Pulmonary artery endothelial cell (primary cell): ENCODE data around the gene CACNA2D3. TPM values are rescaled to one million over a fixed set of nuclear protein-coding genes. Genes with fewer than 3 reads are reported as not detected.

ENCODE experiments used
- DNase-seq: peaks from one replicate; pipeline ENCODE4 v3.0.0-alpha.2; 2011; ENCODE audit warnings: low read depth, low spot score
- total RNA-seq: library from RNA; depleted of rRNA; stranded (reverse); fragments of >200 nt; gene quantifications from 2 replicates; pipeline ENCODE4 v1.2.3, GENCODE V29; 2014

The CACNA2D3 gene
- total RNA-seq, 1 donor from 2014 or later: not detected

DNA sequence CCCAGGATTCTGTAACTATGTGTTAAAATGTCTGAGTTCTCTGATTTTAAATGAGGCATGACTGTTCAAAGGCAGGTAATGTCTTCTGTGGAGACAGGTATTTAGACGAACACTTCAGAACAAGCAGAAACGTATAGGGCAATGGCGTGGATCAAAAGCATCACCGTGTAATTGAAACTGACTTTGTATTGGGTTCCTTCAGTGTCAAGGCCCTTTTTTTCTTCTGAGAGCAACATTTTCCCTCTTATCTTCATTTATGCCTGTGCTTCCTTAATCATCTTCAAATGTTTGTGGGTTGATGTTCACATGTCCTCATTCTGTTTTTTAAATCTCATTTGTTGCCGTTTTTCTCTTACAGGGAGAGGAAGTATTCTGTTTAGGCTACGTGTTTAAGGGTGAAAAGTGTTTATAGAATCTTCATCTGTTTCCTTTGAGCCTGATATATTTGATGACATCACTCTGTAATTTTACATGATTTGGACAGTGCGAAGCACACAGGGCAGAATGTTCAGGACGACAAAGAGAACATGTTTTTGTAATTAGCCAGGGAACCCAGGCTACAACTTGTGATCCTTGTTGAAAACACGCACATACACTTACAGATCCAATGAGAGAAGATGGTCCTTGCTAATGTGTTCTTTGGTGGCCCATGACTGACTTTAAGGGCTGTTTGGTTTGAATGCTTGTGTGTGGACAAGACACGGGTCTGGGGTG, 609.5 kb downstream of the CACNA2D3 start:
- DNase-seq: no peak

DNA sequence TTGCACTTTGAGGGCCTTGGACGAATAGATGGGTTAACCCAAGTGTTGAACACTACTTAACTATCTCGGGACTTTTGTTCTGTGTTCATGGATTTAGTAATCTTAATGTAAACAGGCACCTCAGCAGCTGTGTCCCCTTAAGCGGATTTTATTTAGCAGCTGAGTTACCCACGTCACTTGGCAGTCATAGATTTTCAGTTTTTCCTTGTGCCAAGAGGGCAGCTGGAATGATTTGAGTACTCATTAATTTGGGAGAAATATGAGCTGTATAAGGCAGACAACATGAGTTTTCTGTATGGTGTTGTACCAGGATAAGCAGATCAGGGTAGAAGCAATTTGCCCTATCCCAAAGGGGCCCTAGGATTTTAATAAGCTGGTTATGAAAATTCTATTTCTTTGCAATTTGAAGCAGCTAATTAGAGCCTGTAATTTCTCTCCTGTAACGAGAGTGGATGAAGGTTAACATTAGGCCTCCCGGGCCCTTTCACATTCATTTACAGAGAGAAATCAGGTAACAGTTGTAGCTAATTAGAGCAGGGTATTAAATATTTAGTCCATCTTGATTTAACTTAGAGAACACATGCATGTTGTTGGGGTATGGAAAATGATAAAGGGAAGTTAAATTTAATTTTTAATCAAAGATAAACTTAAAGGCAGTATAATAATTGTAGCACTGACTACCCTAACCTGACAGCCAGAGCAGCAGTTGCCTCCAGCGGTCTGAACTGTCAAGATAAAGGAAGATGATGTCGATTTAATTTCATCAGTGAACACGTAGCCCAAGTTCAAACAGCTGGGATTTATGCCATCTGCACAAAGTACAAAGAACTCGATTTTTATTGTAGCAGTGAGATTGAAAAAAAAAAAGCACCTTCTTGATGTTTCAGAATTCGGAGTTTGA, 611.0 kb downstream of the CACNA2D3 start:
- DNase-seq: no peak

- no peak for DNase-seq
These were observed 614.1 kb downstream of the CACNA2D3 start for GRCh38 chr3:54736459-54736858.

DNA sequence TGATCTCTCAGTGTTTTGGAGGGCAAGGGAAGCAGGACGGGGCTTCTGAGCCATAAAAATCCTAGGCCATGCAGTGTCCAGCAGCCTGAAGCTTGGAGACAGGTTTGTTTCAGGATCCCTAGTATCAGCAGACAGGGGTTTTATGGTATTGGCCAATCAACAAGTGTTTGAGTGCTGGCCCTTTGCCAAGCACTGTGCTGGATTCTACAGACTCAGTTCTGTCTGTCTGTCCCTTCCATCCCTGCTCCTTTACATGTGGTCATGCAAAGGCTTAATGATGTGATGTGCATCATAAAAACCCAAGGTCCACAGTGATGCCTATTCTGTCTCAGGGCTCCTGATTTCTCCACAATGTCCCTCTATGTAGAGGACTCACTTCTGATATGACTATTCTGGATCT, 621.4 kb downstream of the CACNA2D3 start:
- no peak for DNase-seq

DNA sequence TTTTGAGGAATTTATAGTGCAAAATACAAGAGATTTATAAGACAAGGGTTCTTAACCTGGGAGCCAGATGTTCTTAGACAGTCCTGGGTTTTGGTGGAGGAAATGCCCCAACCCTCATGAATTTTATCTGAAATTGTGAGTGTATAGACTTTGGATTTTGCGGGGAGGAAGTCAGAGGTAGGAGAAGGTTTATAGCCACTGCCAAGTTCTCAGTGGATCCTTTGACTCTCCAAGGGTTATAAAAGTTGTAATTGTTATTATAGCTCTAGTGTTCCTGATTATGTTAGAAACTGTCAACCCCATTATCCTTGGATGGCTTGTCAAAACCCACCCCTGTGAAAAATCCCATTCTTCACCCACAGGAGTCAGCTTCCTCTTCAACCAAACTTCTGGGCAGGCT, 621.9 kb downstream of the CACNA2D3 start:
- no peak for DNase-seq

DNA sequence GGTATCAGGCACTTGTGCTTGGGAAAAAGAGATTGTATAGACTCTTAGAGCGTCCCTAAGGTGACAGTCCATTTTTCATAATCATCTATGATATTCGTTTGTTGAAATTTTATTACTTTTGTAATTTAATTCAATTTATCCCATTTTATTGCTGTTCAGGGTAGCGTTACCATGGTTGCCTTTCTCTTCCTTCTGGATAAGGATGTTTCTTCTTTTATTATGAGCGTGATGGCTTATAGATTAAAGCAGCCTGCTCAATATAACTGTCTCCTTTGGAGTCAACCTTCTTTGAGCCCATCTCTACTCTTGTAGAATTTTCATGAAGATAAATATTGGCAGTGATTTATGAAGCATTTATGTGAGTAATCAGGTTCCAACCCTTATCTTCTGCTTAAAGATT, 623.5 kb downstream of the CACNA2D3 start:
- no peak for DNase-seq

GRCh38 chr3:54746722-54747121, 624.4 kb downstream of the CACNA2D3 start:
- no peak for DNase-seq

DNA sequence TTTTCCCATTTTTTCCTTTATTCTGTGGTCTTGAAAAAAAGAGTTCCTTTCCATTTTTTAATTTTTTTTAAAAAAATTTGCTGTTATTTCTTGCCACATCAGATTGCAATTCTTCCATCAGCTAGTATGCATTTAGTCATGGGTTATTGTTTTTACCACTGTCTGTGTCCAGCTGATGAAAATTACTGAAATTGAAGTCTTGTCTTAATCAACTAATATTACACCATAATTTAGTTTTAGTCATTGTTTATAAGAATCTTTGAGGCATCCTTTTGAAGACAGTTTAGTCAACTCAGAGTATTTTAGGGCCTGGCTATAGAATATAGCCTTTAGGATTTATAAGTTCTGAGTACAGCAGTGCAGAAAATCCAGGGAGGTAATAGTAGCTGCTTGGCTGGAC, 633.4 kb downstream of the CACNA2D3 start:
- DNase-seq: no peak

GRCh38 chr3:54756330-54756731, 634.0 kb downstream of the CACNA2D3 start:
- no peak for DNase-seq

GRCh38 chr3:54758461-54758860, 636.1 kb downstream of the CACNA2D3 start:
- DNase-seq: no peak

- no peak for DNase-seq
These were observed 636.8 kb downstream of the CACNA2D3 start for GRCh38 chr3:54759166-54759565.

DNA sequence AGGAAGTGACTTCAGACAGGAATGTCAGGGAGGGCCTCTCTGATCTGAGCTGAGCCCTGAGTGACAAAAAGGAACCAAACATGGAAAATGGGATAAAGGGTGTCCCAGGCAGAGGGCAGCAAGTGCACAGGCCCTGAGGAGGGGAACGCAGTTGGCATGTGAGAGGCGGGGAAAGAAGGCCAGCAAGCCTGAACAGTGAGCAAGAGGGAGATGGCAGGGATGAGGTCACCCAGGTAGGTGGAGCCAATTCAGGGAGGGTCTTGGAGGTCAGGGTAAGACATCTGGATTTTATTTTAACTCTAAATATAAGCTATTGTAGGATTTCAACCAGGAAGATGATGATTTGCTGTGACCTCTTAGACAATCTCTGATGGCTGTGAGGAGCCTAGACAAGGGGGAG, 637.8 kb downstream of the CACNA2D3 start:
- no peak for DNase-seq

DNA sequence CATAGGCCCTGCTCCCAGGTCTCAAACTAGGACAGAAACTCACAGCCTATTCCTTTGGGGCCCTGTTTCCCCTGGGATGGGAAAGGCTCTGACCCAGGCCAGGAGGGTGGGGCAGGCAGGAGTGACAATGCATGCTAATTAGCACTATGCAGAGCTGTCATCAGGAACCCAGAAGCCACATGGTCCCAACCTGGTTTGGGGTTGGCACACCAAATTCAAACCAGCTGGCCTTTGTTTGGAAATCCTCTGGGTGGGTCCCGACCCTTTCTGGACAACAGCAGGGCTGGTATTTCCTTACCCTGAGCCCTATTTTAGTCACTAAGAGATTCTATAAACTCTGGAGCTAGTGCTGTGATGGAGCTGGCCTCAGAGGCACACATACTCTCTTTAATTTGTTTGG, 639.3 kb downstream of the CACNA2D3 start:
- DNase-seq: no peak

DNA sequence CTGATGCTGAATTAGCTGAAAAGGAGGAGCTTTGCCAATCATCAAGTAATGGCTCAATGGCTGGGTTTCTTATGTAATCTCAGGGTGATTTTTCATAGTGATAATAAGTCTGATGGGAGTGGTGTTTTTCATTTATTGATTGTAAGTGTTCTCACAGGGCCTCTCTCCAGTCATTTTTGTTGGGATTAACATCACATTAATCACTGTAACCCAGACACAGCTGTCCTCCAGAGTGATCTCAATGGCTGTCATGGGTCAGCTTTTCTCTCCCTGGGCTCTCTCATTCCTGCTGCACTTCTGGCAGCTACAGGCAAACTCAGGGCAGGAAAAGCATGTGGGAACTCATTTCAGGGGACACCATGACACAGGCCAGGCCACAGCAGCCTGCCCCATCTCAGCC, 642.6 kb downstream of the CACNA2D3 start:
- DNase-seq: no peak

- no peak for DNase-seq
These were observed 648.7 kb downstream of the CACNA2D3 start for GRCh38 chr3:54771050-54771449.

DNA sequence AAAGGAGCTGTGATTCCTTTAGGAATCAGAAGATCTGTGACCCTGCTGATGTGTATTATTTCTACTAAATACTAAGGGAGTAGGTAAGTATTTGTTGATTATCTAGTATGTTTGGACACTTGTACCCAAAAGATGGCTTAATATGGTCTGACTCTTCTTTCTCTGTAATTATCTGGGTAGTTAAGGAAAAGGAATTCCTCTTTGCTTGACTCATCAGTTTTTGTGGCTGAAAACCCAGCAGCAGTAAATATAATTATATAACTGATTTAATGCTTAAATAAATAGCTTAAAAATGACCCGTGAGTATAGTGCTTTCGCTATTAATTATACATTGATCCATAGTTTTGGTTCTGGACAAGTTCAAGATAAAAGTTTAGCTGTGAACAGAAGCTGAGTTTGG, 649.7 kb downstream of the CACNA2D3 start:
- no peak for DNase-seq

DNA sequence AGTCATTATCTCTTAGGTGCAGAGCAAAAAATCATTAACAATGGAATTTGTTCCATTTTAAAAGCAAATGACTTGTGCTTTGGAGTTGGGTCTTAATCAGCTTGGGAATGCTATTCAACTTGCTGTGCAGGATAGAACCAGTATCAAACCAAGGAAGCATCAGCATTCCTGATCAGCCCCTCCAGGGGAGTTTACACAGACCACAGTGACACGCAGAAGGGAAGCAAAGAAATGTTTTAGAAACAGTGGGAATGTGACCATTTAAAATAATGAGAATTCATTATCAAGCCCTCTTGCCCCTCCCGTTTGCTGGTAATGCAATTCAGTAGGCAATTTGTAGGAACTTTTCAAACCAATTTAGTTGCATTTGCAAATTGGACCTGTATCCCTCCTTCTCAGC, 650.4 kb downstream of the CACNA2D3 start:
- DNase-seq: no peak

- DNase-seq: no peak
These were observed 650.9 kb downstream of the CACNA2D3 start for GRCh38 chr3:54773271-54773670.

GRCh38 chr3:54776601-54777000, 654.2 kb downstream of the CACNA2D3 start:
- no peak for DNase-seq

- no peak for DNase-seq
These were observed 654.8 kb downstream of the CACNA2D3 start for GRCh38 chr3:54777141-54777540.

DNA sequence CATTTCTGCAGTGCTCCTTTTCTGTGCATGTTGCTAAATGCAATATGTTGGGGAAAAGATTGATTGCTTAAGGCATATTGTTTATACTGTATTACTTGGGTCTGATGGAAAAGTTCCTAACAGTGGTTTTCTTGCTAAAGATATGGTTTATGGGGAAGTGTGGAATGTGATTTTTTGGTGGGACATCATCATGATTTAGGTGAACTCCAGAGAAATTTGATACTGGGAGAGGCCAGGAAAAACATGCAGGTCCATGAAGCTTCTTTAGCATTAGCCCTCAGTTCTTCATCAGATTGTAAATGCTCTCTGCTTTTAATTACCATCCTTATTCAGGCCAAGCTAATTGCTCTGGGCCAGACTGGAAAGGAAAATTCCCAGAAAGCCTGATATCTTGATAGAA, 658.0 kb downstream of the CACNA2D3 start:
- no peak for DNase-seq

GRCh38 chr3:54781728-54782127, 659.4 kb downstream of the CACNA2D3 start:
- DNase-seq: no peak

- no peak for DNase-seq
These were observed 661.3 kb downstream of the CACNA2D3 start for GRCh38 chr3:54783611-54784010.
